Lower lobe of right lung (tissue), 2 donors: ENCODE measurements around the gene NMT1. TPM values are rescaled to one million over a fixed set of nuclear protein-coding genes. Genes with fewer than 3 reads are reported as not detected.

Experiments
- ATAC-seq, 2 donors: fragments of 200-7000 bp; cut with Tn5 transposase; one replicate each; pipeline ENCODE4 v1.9.1; 2020 to 2022; ENCODE audit warnings: mild to moderate bottlenecking in 2 of 2, moderate library complexity in 2 of 2
- DNase-seq: peaks from one replicate; pipeline ENCODE4 v3.0.0-alpha.2; 2020
- H3K27ac ChIP-seq: fragments of 200-600 bp; one replicate; pipeline ENCODE4 v1.8.0; 2022
- H3K27me3 ChIP-seq: fragments of 200-600 bp; one replicate; pipeline ENCODE4 v1.8.0; 2022; ENCODE audit warnings: low read depth
- H3K36me3 ChIP-seq: fragments of 200-600 bp; one replicate; pipeline ENCODE4 v1.8.0; 2022; ENCODE audit warnings: mild to moderate bottlenecking
- H3K4me1 ChIP-seq: fragments of 200-600 bp; one replicate; pipeline ENCODE4 v1.8.0; 2022
- H3K4me3 ChIP-seq: fragments of 200-600 bp; one replicate; pipeline ENCODE4 v1.8.0; 2022; ENCODE audit warnings: mild to moderate bottlenecking
- H3K9me3 ChIP-seq: fragments of 200-600 bp; one replicate; pipeline ENCODE4 v1.8.0; 2022
- CTCF ChIP-seq: fragments of 200-600 bp; IDR thresholded peaks from one replicate; pipeline ENCODE4 v1.8.0; 2022; ENCODE audit warnings: antibody characterized with exemption, mild to moderate bottlenecking
- intact Hi-C: fragments of 100-400 bp; cut with DNase I; formaldehyde crosslinking; loops from one replicate; pipeline ENCODE4 v1.11.0; 2022
- total RNA-seq: library from RNA; stranded (reverse); fragmentation: NEBNext Ultra II Directional; extraction: Animal tissue kit (Norgen Biotek cat#: 25700); gene quantifications from one replicate; pipeline ENCODE4 v1.2.1, GENCODE V29; 2021
- donor health status: DM: no; HTN: yes; CAD: no; lungs with severe emphysema.

The NMT1 gene
- total RNA-seq, 1 donor from 2014 or later, result 117 TPM

DNA sequence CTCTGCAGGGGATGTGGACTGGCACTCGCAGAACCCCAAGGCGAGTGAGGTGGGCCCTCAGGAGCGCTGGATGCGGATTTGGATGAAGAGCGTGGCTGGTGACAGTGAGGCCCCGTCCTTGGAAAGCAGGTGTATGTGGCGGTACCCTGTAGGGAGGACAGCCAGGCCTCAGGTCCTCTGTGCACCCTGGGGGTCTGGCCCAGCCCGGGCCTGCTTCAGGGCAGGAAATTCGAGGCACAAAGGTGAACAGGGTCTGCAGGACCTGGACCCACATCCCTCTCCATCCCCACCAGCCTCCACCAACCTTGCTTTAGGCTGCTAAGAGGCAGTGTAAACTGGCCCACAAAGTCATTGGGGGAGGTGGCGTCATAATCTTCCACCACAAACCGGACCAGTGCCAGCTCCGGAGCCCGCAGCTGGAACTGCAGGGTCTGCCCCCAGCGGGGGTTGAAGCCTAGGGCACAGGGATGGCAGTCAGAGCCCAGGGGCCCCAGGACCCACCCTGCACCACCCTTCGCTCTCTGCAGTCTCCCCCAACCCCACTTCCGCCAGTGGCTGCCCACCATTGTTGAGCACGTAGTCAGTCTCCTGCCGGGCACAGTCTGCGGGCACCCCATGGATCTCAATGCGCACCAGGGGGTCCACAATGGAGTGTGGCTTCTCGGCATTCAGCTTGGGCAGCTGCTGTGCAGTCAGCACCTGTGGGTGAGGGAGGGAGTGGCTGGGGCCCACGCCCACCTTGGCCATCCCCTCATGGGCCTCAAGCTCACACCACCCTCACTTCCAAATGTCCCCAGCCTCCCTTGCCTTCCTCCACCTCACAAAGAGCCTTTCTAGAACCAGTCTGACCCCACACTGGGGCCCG is 51.7 kb downstream of the NMT1 start:
- H3K27ac ChIP-seq, result no peak overlapping the region
- no peak for ATAC-seq
- H3K27me3 ChIP-seq, result no peaks in the 10 kb centered on the region
- intact Hi-C loops, result no loop called here
- H3K9me3 ChIP-seq, result no peaks in the 10 kb centered on the region
- no peak for TF ChIP-seq CTCF
- peaks cover 25% of the 10 kb centered on the region for H3K36me3 ChIP-seq
- H3K4me3 ChIP-seq, result no peak overlapping the region
- no peaks in the 10 kb centered on the region for H3K4me1 ChIP-seq
- no peak for DNase-seq

DNA sequence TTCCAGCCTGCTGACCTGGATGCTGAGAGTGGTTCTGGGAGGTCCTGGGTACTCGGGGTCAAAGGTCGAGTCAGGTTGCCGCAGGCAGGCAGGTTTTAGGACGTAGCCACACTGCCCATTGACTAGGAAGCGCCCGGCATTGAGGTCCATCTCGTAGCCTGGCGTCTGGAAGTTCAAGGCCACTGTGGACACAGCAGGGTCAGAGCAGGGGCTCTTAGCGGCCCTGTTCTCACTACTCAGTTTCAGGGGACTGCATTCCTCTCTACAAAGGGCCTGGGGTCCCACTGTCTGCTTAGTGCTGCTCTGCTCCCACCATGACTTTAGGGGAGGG is 52.3 kb downstream of the NMT1 start:
- no peak for TF ChIP-seq CTCF
- ATAC-seq, result no peak

GRCh38 chr17:45114117-45114932 is 53.2 kb downstream of the NMT1 start:
- Histone ChIP-seq H3K9me3 (no peaks in the 10 kb centered on the region), H3K4me1 (no peaks in the 10 kb centered on the region), H3K27me3 (no peaks in the 10 kb centered on the region), H3K4me3 (no peak overlapping the region), H3K36me3 (peaks cover 21% of the 10 kb centered on the region), H3K27ac (no peak overlapping the region)
- DNase-seq (no peak), ATAC-seq (no peak)
- no peak for TF ChIP-seq CTCF
- intact Hi-C loops, result no loop called here

More for the DNA sequence above, 52.3 kb downstream of the NMT1 start:
- peaks cover 23% of the 10 kb centered on the region for H3K36me3 ChIP-seq
- H3K27me3 ChIP-seq, result no peaks in the 10 kb centered on the region
- intact Hi-C loops, result no loop called here
- no peak overlapping the region for H3K27ac ChIP-seq
- no peak overlapping the region for H3K4me3 ChIP-seq
- no peaks in the 10 kb centered on the region for H3K9me3 ChIP-seq
- DNase-seq, result no peak
- H3K4me1 ChIP-seq, result no peaks in the 10 kb centered on the region

DNA sequence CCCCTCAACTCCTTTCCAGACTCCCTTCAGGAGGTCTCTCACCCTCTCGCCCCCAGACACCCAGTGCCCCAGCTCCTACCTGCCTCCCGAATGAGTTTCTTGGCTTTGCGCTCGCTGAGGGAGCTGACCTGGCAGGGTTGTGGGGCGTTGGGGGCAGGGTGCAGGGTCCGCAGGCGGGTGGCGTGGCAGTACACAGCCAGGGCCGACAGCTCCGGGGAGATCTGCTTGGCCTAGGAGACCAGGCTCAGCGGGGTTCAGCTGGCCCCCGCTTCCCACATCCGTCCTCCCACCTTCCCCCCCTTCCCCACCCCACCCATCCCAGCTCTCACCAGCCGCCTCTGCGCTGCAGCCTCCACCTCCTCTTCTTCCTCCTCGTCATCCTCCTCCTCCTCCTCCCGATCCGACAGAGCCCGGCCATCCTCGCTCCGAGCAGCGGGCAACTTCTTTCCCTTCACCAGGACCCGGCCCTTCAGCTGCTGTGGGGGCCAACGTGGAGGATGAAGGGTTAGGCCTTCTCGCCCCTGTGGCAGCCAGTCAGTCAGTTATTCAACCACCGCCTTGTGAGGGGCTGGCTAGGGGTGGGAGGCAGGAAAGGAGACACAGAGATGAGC is 54.0 kb downstream of the NMT1 start:
- Histone ChIP-seq H3K27me3 (no peaks in the 10 kb centered on the region), H3K27ac (no peak overlapping the region), H3K36me3 (peaks cover 27% of the 10 kb centered on the region), H3K4me1 (no peaks in the 10 kb centered on the region), H3K4me3 (no peak overlapping the region), H3K9me3 (no peaks in the 10 kb centered on the region)
- ATAC-seq (no peak), DNase-seq (no peak)
- intact Hi-C loops, result no loop called here
- TF ChIP-seq CTCF, result no peak

GRCh38 chr17:45115871-45116270 is 54.8 kb downstream of the NMT1 start:
- ATAC-seq (no peak), DNase-seq (no peak)
- Histone ChIP-seq H3K4me1 (no peaks in the 10 kb centered on the region), H3K27ac (no peak overlapping the region), H3K27me3 (no peaks in the 10 kb centered on the region), H3K4me3 (no peak overlapping the region), H3K9me3 (no peaks in the 10 kb centered on the region), H3K36me3 (peaks cover 34% of the 10 kb centered on the region)
- no peak for TF ChIP-seq CTCF
- intact Hi-C loops, result no loop called here
